Lower leg skin (tissue), 3 donors: Measurements from ENCODE around the gene XKR8.

Experiments
- CTCF ChIP-seq, 3 donors: fragments of 450-650 bp; IDR thresholded peaks; one replicate each; pipeline ENCODE4 v1.5.1; 2016; ENCODE audit warnings: antibody characterized with exemption in 3 of 3, mild to moderate bottlenecking in 3 of 3, moderate library complexity in 2 of 3
- POLR2A ChIP-seq, 2 donors: fragments of 450-650 bp; IDR thresholded peaks; one replicate each; pipeline ENCODE4 v1.6.1; 2016 to 2017; ENCODE audit warnings: antibody characterized with exemption in 2 of 2, mild to moderate bottlenecking in 1 of 2, moderate library complexity in 1 of 2

GRCh38 chr1:27937524-27937836 lies 22.3 kb upstream of the XKR8 start:
- TF ChIP-seq POLR2A (IDR thresholded peaks at IDR 0.05) (no peak), CTCF (IDR thresholded peaks at IDR 0.05) (no peak)
